Endothelial cell (in vitro differentiated cells): ENCODE data around the gene DIDO1. TPM values are rescaled to one million over a fixed set of nuclear protein-coding genes. Genes with fewer than 3 reads are reported as not detected.
"Not testable (repeated sequence)": the region's sequence is repeated elsewhere in the genome, so short reads cannot be mapped to it uniquely, and the experiment has no call there.

Experiments
- DNase-seq: peaks from one replicate; pipeline ENCODE4 v3.0.0; 2021; ENCODE audit warnings: low spot score
- H3K27ac Mint-ChIP-seq: one replicate; pipeline ENCODE4 v1.8.0; 2021; ENCODE audit warnings: mixed read lengths, inconsistent platforms; ENCODE audit not compliant: unreplicated experiment
- H3K27me3 Mint-ChIP-seq: one replicate; pipeline ENCODE4 v1.8.0; 2021; ENCODE audit warnings: mild to moderate bottlenecking, moderate library complexity, mixed read lengths, inconsistent platforms; ENCODE audit not compliant: unreplicated experiment
- H3K36me3 Mint-ChIP-seq: one replicate; pipeline ENCODE4 v1.8.0; 2021; ENCODE audit warnings: mild to moderate bottlenecking, low read depth, mixed read lengths, inconsistent platforms; ENCODE audit not compliant: unreplicated experiment
- H3K4me1 Mint-ChIP-seq: one replicate; pipeline ENCODE4 v1.8.0; 2021; ENCODE audit warnings: mild to moderate bottlenecking, mixed read lengths, inconsistent platforms; ENCODE audit not compliant: unreplicated experiment
- H3K4me3 Mint-ChIP-seq: one replicate; pipeline ENCODE4 v1.8.0; 2021; ENCODE audit warnings: mild to moderate bottlenecking, mixed read lengths, inconsistent platforms; ENCODE audit not compliant: unreplicated experiment
- H3K9me3 Mint-ChIP-seq: one replicate; pipeline ENCODE4 v1.8.0; 2021; ENCODE audit warnings: mixed read lengths, inconsistent platforms; ENCODE audit not compliant: unreplicated experiment
- CTCF ChIP-seq: fragments of 200-600 bp; sonication (generic); IDR thresholded peaks from one replicate; pipeline ENCODE4 v1.5.0; 2021; ENCODE audit warnings: antibody characterized with exemption; ENCODE audit not compliant: unreplicated experiment
- total RNA-seq: library from RNA; stranded (reverse); fragmentation: NEBNext Ultra II Directional; extraction: Animal tissue kit (Norgen Biotek cat#: 25700); gene quantifications from one replicate; pipeline ENCODE4 v1.2.1, GENCODE V29; 2021; ENCODE audit not compliant: unreplicated experiment

DIDO1 gene
- total RNA-seq, 1 donor from 2014 or later, result 61.0 TPM

GRCh38 chr20:62925420-62926228 lies 681 bp downstream of the DIDO1 start:
- DNase-seq, result no peak
- peaks cover 53% of the 10 kb centered on the region for H3K4me1 Mint-ChIP-seq
- peaks cover 16% of the 10 kb centered on the region for H3K27me3 Mint-ChIP-seq
- peak overlapping the region; percentile 96 for H3K4me3 Mint-ChIP-seq
- H3K27ac Mint-ChIP-seq, result peak overlapping the region; percentile 96
- TF ChIP-seq CTCF, result no peak
- H3K9me3 Mint-ChIP-seq, result no peaks in the 10 kb centered on the region
- peaks cover 11% of the 10 kb centered on the region for H3K36me3 Mint-ChIP-seq

GRCh38 chr20:62925076-62925419 lies 1.3 kb downstream of the DIDO1 start:
- DNase-seq, result no peak
- Mint-ChIP-seq H3K36me3 (peaks cover 11% of the 10 kb centered on the region), H3K27ac (peak overlapping the region; percentile 96), H3K4me3 (peak overlapping the region; percentile 96), H3K27me3 (peaks cover 16% of the 10 kb centered on the region), H3K9me3 (no peaks in the 10 kb centered on the region), H3K4me1 (peaks cover 53% of the 10 kb centered on the region)
- no peak for TF ChIP-seq CTCF

DNA sequence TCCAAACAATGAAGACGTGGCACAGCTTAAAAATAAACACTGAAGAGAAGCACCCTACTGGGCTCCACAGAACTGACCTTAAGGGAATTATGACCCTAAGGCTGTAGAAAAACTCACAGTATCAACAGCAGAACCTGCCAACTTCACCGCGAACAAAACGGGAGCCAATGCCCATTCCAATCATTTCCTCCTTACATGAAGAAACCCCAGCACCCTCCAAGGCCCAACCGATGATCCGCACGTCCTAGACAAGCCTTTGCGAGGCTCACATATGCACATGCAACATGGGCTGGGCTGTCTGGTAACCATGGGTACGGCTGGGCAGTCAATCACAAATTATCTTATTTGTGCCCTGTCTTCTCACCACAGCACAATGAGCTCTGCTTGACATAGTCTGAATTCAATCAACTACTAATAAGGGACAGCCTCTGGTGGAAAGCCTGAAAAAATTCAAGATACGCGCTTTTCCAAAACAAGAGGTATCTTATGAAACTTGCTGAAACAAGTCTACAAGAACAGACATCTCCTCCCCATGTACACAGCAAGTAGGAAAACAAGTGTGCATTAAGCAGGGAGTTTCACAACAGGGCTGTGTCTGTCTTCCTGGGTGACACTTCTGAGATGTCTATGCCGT lies 1.7 kb downstream of the DIDO1 start:
- no peak for TF ChIP-seq CTCF
- Mint-ChIP-seq H3K36me3 (peaks cover 11% of the 10 kb centered on the region), H3K9me3 (no peaks in the 10 kb centered on the region), H3K27ac (peak overlapping the region; percentile 96), H3K4me3 (peak overlapping the region; percentile 96), H3K4me1 (peaks cover 54% of the 10 kb centered on the region), H3K27me3 (peaks cover 13% of the 10 kb centered on the region)
- no peak for DNase-seq

DNA sequence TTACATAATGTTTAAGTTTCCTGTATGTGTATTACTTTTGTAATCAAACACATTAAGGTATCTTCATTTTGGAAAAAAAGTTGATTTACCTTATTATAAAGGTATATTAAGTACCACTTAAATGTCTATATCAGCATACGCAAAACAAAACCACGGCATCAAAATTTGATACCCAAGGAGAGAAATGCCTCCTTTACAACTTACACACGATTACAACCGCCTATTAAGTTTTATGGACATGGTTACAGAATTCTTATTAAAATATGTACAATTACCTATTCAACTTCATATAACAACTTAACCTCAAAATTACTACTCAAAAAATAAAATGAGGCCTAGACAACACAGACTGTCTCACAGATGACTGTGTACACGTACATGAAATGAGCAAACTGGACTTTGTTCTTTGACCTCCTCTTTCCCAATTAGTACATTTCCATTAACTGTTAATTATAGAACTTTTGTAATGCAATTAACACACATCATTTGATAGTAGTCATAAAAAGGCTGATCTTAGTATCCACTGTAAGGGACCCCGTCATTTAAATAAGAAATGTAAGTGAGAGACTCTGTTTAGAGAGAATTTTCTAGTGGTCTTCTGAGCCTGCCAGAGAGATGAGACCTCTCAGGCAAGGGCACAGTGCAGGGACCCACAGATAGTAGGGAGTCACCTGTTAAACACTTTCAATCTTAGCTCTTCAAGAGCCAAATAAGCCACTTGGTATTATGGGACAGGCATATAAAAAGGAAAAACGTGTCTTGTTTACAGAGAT lies 2.5 kb downstream of the DIDO1 start:
- TF ChIP-seq CTCF, result no peak
- peak overlapping the region; percentile 96 for H3K4me3 Mint-ChIP-seq
- H3K27me3 Mint-ChIP-seq, result peaks cover 12% of the 10 kb centered on the region
- peak overlapping the region; percentile 96 for H3K27ac Mint-ChIP-seq
- peaks cover 11% of the 10 kb centered on the region for H3K36me3 Mint-ChIP-seq
- H3K9me3 Mint-ChIP-seq, result no peaks in the 10 kb centered on the region
- no peak for DNase-seq
- peaks cover 59% of the 10 kb centered on the region for H3K4me1 Mint-ChIP-seq

DNA sequence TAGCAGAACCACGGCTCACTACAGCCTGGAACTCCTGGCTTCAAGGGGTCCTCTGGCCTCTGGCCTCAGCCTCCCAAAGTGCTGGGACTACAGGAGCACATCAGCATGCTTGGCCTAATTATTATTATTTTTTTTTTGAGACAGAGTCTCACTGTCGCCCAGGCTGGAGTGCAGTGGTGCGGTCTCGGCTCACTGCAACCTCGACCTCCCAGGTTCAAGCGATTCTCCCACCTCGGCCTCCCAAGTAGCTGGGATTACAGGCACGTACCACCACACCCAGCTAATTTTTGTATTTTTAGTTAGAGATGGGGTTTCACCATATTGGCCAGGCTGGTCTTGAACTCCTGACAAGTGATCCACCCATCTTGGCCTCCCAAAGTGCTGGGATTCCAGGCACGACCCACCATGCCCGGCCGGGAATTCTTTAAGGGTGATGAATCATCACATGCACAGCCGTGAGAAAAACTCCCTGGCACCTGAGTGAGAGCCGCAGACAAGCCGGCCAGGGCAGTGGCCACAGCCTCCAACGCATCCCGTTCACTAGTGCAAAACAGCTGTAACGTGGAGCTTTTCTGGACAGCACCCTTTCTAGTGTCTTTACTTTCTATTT lies 3.1 kb downstream of the DIDO1 start:
- not testable (repeated sequence) for H3K9me3 Mint-ChIP-seq, DNase-seq, H3K27ac Mint-ChIP-seq, H3K27me3 Mint-ChIP-seq, H3K4me3 Mint-ChIP-seq
- Mint-ChIP-seq H3K36me3 (peaks cover 11% of the 10 kb centered on the region), H3K4me1 (peaks cover 59% of the 10 kb centered on the region)
